ENCODE measurements around the gene SLC66A3.

The SLC66A3 gene

GRCh38 chr2:11155381-11156035, at the start of gene SLC66A3:
Gene SLC66A3 (plus strand): TSS chr2:11155467. CDS start chr2:11155547, 80 bp downstream.
- in situ Hi-C loops (cut with MboI; ENCODE audit: low sequenced_read_pairs): no loop called here

GRCh38 chr2:11109002-11109401, 46.3 kb upstream of the SLC66A3 start:
- in situ Hi-C loops (cut with MboI; ENCODE audit: low sequenced_read_pairs): no loop called here

GRCh38 chr2:11112870-11113428, 42.3 kb upstream of the SLC66A3 start:
- in situ Hi-C loops (cut with MboI; ENCODE audit: low sequenced_read_pairs): no loop called here

GRCh38 chr2:11117776-11118175, 37.5 kb upstream of the SLC66A3 start:
- in situ Hi-C loops (cut with MboI; ENCODE audit: low sequenced_read_pairs): no loop called here

GRCh38 chr2:11118761-11119160, 36.5 kb upstream of the SLC66A3 start:
- in situ Hi-C loops (cut with MboI; ENCODE audit: low sequenced_read_pairs): no loop called here

- in situ Hi-C loops (cut with MboI; ENCODE audit: low sequenced_read_pairs): loop anchor here (10.0 kb wide), 1 partner anchor 286 kb away; no protein-coding TSS in a partner anchor
Measured at GRCh38 chr2:11121099-11121822, 34.0 kb upstream of the SLC66A3 start.

- in situ Hi-C loops (cut with MboI; ENCODE audit: low sequenced_read_pairs): loop anchor here (10.0 kb wide), 1 partner anchor 287 kb away; no protein-coding TSS in a partner anchor
Measured at GRCh38 chr2:11121823-11122155, 33.5 kb upstream of the SLC66A3 start.

- in situ Hi-C loops (cut with MboI; ENCODE audit: low sequenced_read_pairs): loop anchor here (10.0 kb wide), 1 partner anchor 288 kb away; no protein-coding TSS in a partner anchor
Measured at GRCh38 chr2:11122380-11122779, 32.9 kb upstream of the SLC66A3 start.

GRCh38 chr2:11123001-11123809, 32.1 kb upstream of the SLC66A3 start:
- in situ Hi-C loops (cut with MboI; ENCODE audit: low sequenced_read_pairs): loop anchor here (10.0 kb wide), 1 partner anchor 288 kb away; no protein-coding TSS in a partner anchor

- in situ Hi-C loops (cut with MboI; ENCODE audit: low sequenced_read_pairs): loop anchor here (10.0 kb wide), 1 partner anchor 289 kb away; no protein-coding TSS in a partner anchor
Measured at GRCh38 chr2:11123856-11124759, 31.2 kb upstream of the SLC66A3 start.

GRCh38 chr2:11124760-11125068, 30.6 kb upstream of the SLC66A3 start:
- in situ Hi-C loops (cut with MboI; ENCODE audit: low sequenced_read_pairs): loop anchor here (10.0 to 25.0 kb wide), 2 partner anchors 288 to 290 kb away; no protein-coding TSS in a partner anchor

- in situ Hi-C loops (cut with MboI; ENCODE audit: low sequenced_read_pairs): loop anchor here (10.0 to 25.0 kb wide), 2 partner anchors 285 to 293 kb away; no protein-coding TSS in a partner anchor
Measured at GRCh38 chr2:11127761-11128160, 27.5 kb upstream of the SLC66A3 start.

- in situ Hi-C loops (cut with MboI; ENCODE audit: low sequenced_read_pairs): loop anchor here (10.0 to 25.0 kb wide), 2 partner anchors 284 to 294 kb away; no protein-coding TSS in a partner anchor
Measured at GRCh38 chr2:11128243-11128951, 26.9 kb upstream of the SLC66A3 start.

GRCh38 chr2:11129598-11130449, 25.4 kb upstream of the SLC66A3 start:
- in situ Hi-C loops (cut with MboI; ENCODE audit: low sequenced_read_pairs): loop anchor here (10.0 to 25.0 kb wide), 3 partner anchors 282 to 455 kb away; no protein-coding TSS in a partner anchor

GRCh38 chr2:11131166-11131920, 23.9 kb upstream of the SLC66A3 start:
- in situ Hi-C loops (cut with MboI; ENCODE audit: low sequenced_read_pairs): loop anchor here (10.0 to 25.0 kb wide), 2 partner anchors 281 to 453 kb away; no protein-coding TSS in a partner anchor

GRCh38 chr2:11132036-11132671, 23.1 kb upstream of the SLC66A3 start:
- in situ Hi-C loops (cut with MboI; ENCODE audit: low sequenced_read_pairs): loop anchor here (10.0 to 25.0 kb wide), 2 partner anchors 280 to 453 kb away; no protein-coding TSS in a partner anchor
